Ascending aorta (tissue), 2 donors: ENCODE data around the gene HMCES. TPM values are rescaled to one million over a fixed set of nuclear protein-coding genes. Genes with fewer than 3 reads are reported as not detected.

ENCODE experiments used
- DNase-seq, 2 donors: peaks; one replicate each; pipeline ENCODE4 v3.0.0-alpha.2; 2019; ENCODE audit warnings: low spot score in 2 of 2
- H3K27ac ChIP-seq, 2 donors: fragments of 200-600 bp; sonication (generic); one replicate each; pipeline ENCODE4 v1.5.1; 2016 to 2017; ENCODE audit warnings: mild to moderate bottlenecking in 1 of 2
- H3K27me3 ChIP-seq: fragments of 200-600 bp; sonication (generic); one replicate; pipeline ENCODE4 v1.5.1; 2017
- H3K36me3 ChIP-seq, 2 donors: fragments of 200-600 bp; sonication (generic); one replicate each; pipeline ENCODE4 v1.5.1; 2016
- H3K4me1 ChIP-seq, 2 donors: fragments of 200-600 bp; sonication (generic); one replicate each; pipeline ENCODE4 v1.5.1; 2016 to 2017; ENCODE audit warnings: mild to moderate bottlenecking in 1 of 2
- H3K4me3 ChIP-seq, 2 donors: fragments of 200-600 bp; sonication (generic); one replicate each; pipeline ENCODE4 v1.5.1; 2016 to 2017; ENCODE audit warnings: mild to moderate bottlenecking in 1 of 2
- H3K9me3 ChIP-seq, 2 donors: fragments of 200-600 bp; sonication (generic); one replicate each; pipeline ENCODE4 v1.5.1; 2016
- intact Hi-C: fragments of 100-400 bp; cut with DNase I; formaldehyde crosslinking; loops from one replicate; pipeline ENCODE4 v1.15.1; 2023
- total RNA-seq: library from RNA; depleted of rRNA; stranded (reverse); fragments of >200 nt; gene quantifications from one replicate; pipeline ENCODE4 v1.1.0, GENCODE V29; 2016
- TF ChIP-seq, protein P1 (sequence below), 3 experiments: fragments of 200-600 bp in 2 of 3; fragments of 450-650 bp in 1 of 3; sonication (generic) in 2 of 3; IDR thresholded peaks; one replicate each; pipeline ENCODE4 v1.5.1; 2016 to 2019; ENCODE audit warnings: antibody characterized with exemption in 3 of 3, mild to moderate bottlenecking in 1 of 3, moderate library complexity in 1 of 3

Gene HMCES
- total RNA-seq, 1 donor from 2014 or later = 11.2 TPM

DNA sequence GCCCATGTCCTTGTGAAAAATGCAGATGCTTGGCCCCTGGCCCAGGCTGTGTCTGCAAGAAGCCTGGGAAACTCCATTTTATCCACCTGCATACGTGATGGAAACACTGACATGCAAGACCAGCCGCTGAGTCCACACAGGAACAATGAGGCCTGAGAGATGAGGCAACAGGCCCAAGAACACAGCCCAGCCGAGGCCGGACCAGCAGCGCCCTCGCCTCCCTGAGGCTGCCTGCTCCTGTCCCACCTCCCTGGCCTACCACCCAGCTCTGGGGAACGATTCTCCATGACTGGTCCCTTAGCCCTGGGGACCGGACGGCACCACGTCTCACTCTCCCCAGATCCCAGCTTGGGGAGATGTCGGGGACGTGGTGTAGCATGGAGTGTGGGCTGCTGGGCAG, 47.5 kb downstream of the HMCES start:
- Histone ChIP-seq H3K36me3 (peaks cover 7 to 17% of the 10 kb centered on the region in 2 donors), H3K4me3 (no peak overlapping the region), H3K9me3 (no peaks in the 10 kb centered on the region), H3K4me1 (no peaks in the 10 kb centered on the region), H3K27me3 (no peaks in the 10 kb centered on the region), H3K27ac (no peak overlapping the region)
- intact Hi-C loops = no loop called here
- TF ChIP-seq, protein P1, sequence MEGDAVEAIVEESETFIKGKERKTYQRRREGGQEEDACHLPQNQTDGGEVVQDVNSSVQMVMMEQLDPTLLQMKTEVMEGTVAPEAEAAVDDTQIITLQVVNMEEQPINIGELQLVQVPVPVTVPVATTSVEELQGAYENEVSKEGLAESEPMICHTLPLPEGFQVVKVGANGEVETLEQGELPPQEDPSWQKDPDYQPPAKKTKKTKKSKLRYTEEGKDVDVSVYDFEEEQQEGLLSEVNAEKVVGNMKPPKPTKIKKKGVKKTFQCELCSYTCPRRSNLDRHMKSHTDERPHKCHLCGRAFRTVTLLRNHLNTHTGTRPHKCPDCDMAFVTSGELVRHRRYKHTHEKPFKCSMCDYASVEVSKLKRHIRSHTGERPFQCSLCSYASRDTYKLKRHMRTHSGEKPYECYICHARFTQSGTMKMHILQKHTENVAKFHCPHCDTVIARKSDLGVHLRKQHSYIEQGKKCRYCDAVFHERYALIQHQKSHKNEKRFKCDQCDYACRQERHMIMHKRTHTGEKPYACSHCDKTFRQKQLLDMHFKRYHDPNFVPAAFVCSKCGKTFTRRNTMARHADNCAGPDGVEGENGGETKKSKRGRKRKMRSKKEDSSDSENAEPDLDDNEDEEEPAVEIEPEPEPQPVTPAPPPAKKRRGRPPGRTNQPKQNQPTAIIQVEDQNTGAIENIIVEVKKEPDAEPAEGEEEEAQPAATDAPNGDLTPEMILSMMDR (IDR thresholded peaks at IDR 0.05) = no peak
- DNase-seq = no peak

DNA sequence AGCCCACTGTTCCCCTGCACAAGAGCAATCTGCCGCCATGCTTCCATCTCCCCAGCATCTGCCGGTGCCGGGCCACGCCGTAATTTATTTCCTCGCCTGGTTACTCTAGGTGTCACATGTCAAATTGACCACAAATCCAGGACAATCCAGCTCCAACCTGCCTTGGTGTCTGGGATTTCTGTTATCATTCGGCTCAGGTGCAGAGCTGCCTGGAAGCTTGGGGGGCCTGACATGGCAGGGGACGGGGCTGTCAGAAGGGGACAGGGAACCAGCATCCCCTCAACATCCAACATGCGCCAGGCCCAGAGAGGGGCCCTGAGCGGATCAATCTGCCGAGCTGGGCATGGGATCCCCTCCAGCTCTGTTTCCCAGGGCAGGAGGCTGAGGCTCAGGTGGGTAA, 47.9 kb downstream of the HMCES start:
- DNase-seq = no peak
- Histone ChIP-seq H3K36me3 (peaks cover 7 to 17% of the 10 kb centered on the region in 2 donors), H3K4me1 (no peaks in the 10 kb centered on the region), H3K4me3 (no peak overlapping the region), H3K9me3 (no peaks in the 10 kb centered on the region), H3K27me3 (no peaks in the 10 kb centered on the region), H3K27ac (no peak overlapping the region)
- intact Hi-C loops = no loop called here
- TF ChIP-seq, protein P1 (IDR thresholded peaks at IDR 0.05) = no peak

DNA sequence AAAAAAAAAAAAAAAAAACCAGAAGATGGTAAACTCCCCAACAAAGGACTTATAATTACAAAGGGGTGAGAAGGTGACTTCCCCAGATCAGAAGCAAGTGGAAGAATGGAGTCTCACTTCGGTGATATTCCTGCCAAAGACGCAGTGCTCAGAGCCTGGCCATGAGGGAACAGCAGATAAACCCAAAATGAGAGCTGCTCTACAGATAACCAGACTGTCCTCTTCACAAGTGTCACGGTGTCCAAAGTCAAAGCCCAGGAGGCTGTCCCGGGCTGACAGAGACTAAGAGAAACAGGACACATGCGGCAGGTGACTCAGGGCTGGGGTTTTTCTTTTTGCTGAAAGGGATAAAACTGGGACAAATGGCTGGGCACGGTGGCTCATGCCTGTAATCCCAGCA, 48.8 kb downstream of the HMCES start:
- intact Hi-C loops = no loop called here
- TF ChIP-seq, protein P1 (IDR thresholded peaks at IDR 0.05) = no peak
- no peaks in the 10 kb centered on the region for H3K4me1 ChIP-seq

DNA sequence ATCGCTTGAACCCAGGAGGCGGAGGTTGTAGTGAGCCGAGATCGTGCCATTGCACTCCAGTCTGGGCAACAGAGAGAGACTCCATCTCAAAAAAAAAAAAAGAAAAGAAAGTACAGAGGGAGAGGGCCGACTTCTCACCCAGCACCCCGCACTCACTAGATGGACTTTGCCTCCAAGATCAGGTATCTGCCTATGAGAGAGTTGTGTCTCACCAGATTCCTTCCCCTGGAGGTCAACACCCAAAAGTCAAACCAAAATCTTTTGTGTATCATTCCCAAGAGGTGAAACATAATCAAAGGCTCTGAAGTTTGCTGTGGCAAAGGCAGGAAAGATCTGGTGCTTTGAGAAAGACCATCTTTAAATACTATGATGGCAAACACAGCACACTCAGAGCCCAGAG, 51.2 kb downstream of the HMCES start:
- Histone ChIP-seq H3K27me3 (no peaks in the 10 kb centered on the region), H3K9me3 (no peaks in the 10 kb centered on the region), H3K4me3 (no peak overlapping the region), H3K4me1 (no peaks in the 10 kb centered on the region), H3K27ac (no peak overlapping the region), H3K36me3 (peaks cover under 1 to 3% of the 10 kb centered on the region in 2 donors)
- DNase-seq = no peak
- intact Hi-C loops = no loop called here
- TF ChIP-seq, protein P1 (IDR thresholded peaks at IDR 0.05) = no peak

More for the DNA sequence above, 48.8 kb downstream of the HMCES start:
- Histone ChIP-seq H3K4me3 (no peak overlapping the region), H3K27me3 (no peaks in the 10 kb centered on the region), H3K36me3 (peaks cover 7 to 17% of the 10 kb centered on the region in 2 donors), H3K9me3 (no peaks in the 10 kb centered on the region), H3K27ac (no peak overlapping the region)
- no peak for DNase-seq

DNA sequence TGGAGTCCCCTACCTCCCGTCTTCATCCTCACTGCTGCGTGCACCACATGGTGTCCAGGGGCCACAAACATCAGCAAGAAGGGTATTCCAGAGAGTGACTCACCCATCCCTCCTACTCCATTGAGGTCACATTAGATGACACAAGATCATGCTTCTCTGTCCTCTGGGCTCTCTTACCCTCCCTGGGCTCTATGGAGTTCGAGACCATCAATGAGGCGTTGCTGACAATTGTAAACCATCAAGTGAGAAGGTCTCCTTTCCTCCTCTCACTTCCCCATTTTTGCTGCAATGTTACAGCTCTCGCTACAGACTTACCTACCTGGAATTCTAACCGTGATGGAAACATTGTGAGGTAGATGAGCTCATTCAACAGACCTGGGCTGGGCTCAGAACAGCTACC, 51.7 kb downstream of the HMCES start:
- intact Hi-C loops = no loop called here
- Histone ChIP-seq H3K27ac (no peak overlapping the region), H3K36me3 (no peaks in the 10 kb centered on the region), H3K4me1 (no peaks in the 10 kb centered on the region), H3K9me3 (no peaks in the 10 kb centered on the region), H3K4me3 (no peak overlapping the region), H3K27me3 (no peaks in the 10 kb centered on the region)
- no peak for DNase-seq
- TF ChIP-seq, protein P1 (IDR thresholded peaks at IDR 0.05) = no peak

DNA sequence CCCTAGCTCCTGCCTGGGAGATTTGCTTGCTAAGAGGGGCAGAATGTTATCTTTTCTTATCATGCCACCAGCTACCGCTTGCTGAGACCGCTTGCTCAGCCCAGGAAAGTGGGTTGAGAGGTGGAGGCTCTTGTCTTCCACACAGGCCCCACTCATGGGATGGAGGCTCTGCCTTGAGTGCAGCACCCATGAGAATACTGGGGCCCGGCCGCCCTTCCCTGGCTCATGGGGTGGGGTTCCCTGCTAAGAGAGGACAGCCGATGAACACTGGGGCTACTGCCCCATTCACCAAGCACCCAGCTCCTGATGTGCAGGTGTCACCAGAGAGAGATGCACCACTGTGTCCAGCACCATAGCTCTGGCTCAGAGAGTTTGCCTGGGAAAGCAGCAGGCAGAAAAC, 55.2 kb downstream of the HMCES start:
- intact Hi-C loops = no loop called here
- TF ChIP-seq, protein P1 (IDR thresholded peaks at IDR 0.05) = no peak

More for the DNA sequence above, 55.2 kb downstream of the HMCES start:
- Histone ChIP-seq H3K9me3 (no peaks in the 10 kb centered on the region), H3K27ac (no peak overlapping the region), H3K36me3 (no peaks in the 10 kb centered on the region), H3K4me3 (no peak overlapping the region), H3K27me3 (no peaks in the 10 kb centered on the region), H3K4me1 (no peaks in the 10 kb centered on the region)
- DNase-seq = no peak
